HepG2 (cell line): Measurements from ENCODE around the gene ALOXE3. TPM values are rescaled to one million over a fixed set of nuclear protein-coding genes. Genes with fewer than 3 reads are reported as not detected.
A peak's percentile ranks its signal among the peaks of the same experiment; 100 is the strongest.

Experiments
- ASH2L ChIP-seq: fragments of 300-600, 200-600 bp; sonication (generic); IDR thresholded peaks from 2 replicates; pipeline ENCODE4 v1.7.0; 2017; ENCODE audit warnings: low read depth, mild to moderate bottlenecking, moderate library complexity, mixed read lengths, low read length; ENCODE audit not compliant: insufficient read length
- FOSL2 ChIP-seq: sonication (generic); formaldehyde crosslinking; IDR thresholded peaks from 2 replicates; pipeline ENCODE4 v1.4.0; 2020; ENCODE audit warnings: missing genetic modification reagents
- IRF2 ChIP-seq: IDR thresholded peaks from 2 replicates; pipeline ENCODE4 v1.6.1; 2018; ENCODE audit warnings: missing genetic modification reagents, missing compliant biosample characterization
- MAFG ChIP-seq: sonication (generic); formaldehyde crosslinking; IDR thresholded peaks from 2 replicates; pipeline ENCODE4 v1.5.1; 2020; ENCODE audit warnings: mild to moderate bottlenecking, missing genetic modification reagents
- MLLT10 ChIP-seq: sonication (generic); formaldehyde crosslinking; IDR thresholded peaks from 2 replicates; pipeline ENCODE4 v1.4.0; 2020; ENCODE audit warnings: missing genetic modification reagents
- NFATC3 ChIP-seq: sonication (generic); formaldehyde crosslinking; IDR thresholded peaks from 2 replicates; pipeline ENCODE4 v1.5.1; 2020; ENCODE audit warnings: mild to moderate bottlenecking, missing genetic modification reagents
- POLR2G ChIP-seq: fragments of 200-400 bp; formaldehyde crosslinking; IDR thresholded peaks from 2 replicates; pipeline ENCODE4 v1.6.1; 2018; ENCODE audit warnings: mild to moderate bottlenecking, low read depth, low read length, moderate library complexity
- PRMT3 ChIP-seq: sonication (generic); formaldehyde crosslinking; IDR thresholded peaks from 2 replicates; pipeline ENCODE4 v1.8.1; 2022; ENCODE audit warnings: low read depth, mild to moderate bottlenecking, moderate library complexity, missing genetic modification reagents, borderline replicate concordance
- ZBTB3 ChIP-seq: sonication (generic); formaldehyde crosslinking; IDR thresholded peaks from 2 replicates; pipeline ENCODE4 v1.4.0; 2020; ENCODE audit warnings: low read depth, mild to moderate bottlenecking, moderate library complexity, missing genetic modification reagents, borderline replicate concordance
- ZEB1 ChIP-seq: IDR thresholded peaks from 2 replicates; pipeline ENCODE4 v1.6.1; 2012; ENCODE audit warnings: mild to moderate bottlenecking, low read depth, inconsistent platforms; ENCODE audit not compliant: insufficient replicate concordance
- ZNF207 ChIP-seq: fragments of 450-650 bp; IDR thresholded peaks from 2 replicates; pipeline ENCODE4 v1.6.1; 2016; ENCODE audit warnings: antibody characterized with exemption, borderline replicate concordance
- ZNF33B ChIP-seq: sonication (generic); formaldehyde crosslinking; IDR thresholded peaks from 2 replicates; pipeline ENCODE4 v1.5.1; 2020; ENCODE audit warnings: mild to moderate bottlenecking, missing genetic modification reagents
- ZNF687 ChIP-seq: sonication (generic); formaldehyde crosslinking; IDR thresholded peaks from 2 replicates; pipeline ENCODE4 v1.5.1; 2020; ENCODE audit warnings: mild to moderate bottlenecking, missing genetic modification reagents, moderate library complexity
- ZNF770 ChIP-seq: sonication (generic); formaldehyde crosslinking; IDR thresholded peaks from 2 replicates; pipeline ENCODE4 v1.5.0; 2020; ENCODE audit warnings: mild to moderate bottlenecking, missing genetic modification reagents
- polyA plus RNA-seq, 8 experiments: library from polyadenylated mRNA; depleted of rRNA in 3 of 8; stranded (reverse) in 7 of 8; unstranded in 1 of 8; fragments of >200 nt; fragmentation: Illumina TruSeq in 4 of 8; extraction: Trizol in 4 of 8; gene quantifications; 2 replicates each; pipeline versions ENCODE4 v1.2.1 to v1.2.3, GENCODE V29; 2011 to 2016; ENCODE audit warnings: low read depth in 4 of 8, missing spikeins in 1 of 8, mixed read lengths in 1 of 8; ENCODE audit not compliant: insufficient read depth in 1 of 8
- total RNA-seq, 5 experiments: library from RNA; depleted of rRNA; stranded (reverse); fragments of >200 nt; fragmentation: Illumina TruSeq; extraction: Trizol; gene quantifications; 2 replicates each; pipeline ENCODE4 v1.2.3, GENCODE V29; 2016; ENCODE audit warnings: low read depth in 1 of 5

Gene ALOXE3
- total and polyA plus RNA-seq, 2 of the 13 experiments (the other 11 are each of a cell fraction or from before 2014, with no cell fraction given), result 0.07 TPM; not detected in 1

GRCh38 chr17:8153525-8153956 is 35.2 kb upstream of the ALOXE3 start (continued):
- TF ChIP-seq FOSL2, result peak; percentile 65
- no peak for TF ChIP-seq NFATC3 (CRISPR knock-in tag)
- TF ChIP-seq PRMT3, result no peak
- TF ChIP-seq MAFG (CRISPR knock-in tag), result no peak
- no peak for TF ChIP-seq ZEB1
- TF ChIP-seq ZNF33B (CRISPR knock-in tag), result no peak
- no peak for TF ChIP-seq MLLT10 (CRISPR knock-in tag)
- TF ChIP-seq ASH2L, result no peak
- TF ChIP-seq ZBTB3 (CRISPR knock-in tag), result no peak
- peak; percentile 12; the same call in 1 of the 2 replicates for TF ChIP-seq POLR2G
- peak; percentile 98 for TF ChIP-seq ZNF770 (CRISPR knock-in tag)
- TF ChIP-seq ZNF207, result no peak
- TF ChIP-seq ZNF687, result no peak
- TF ChIP-seq IRF2, result peak; percentile 43; the same call in 1 of the 2 replicates
